Loucy (cell line): ENCODE measurements around the gene PDXDC1.
A peak's percentile ranks its signal among the peaks of the same experiment; 100 is the strongest.
"Not testable (repeated sequence)": the region's sequence is repeated elsewhere in the genome, so short reads cannot be mapped to it uniquely, and the experiment has no call there.

Source experiments
- H2AFZ ChIP-seq: fragments of 200-600 bp; sonication (generic); 2 replicates; pipeline ENCODE4 v1.6.0; 2016; ENCODE audit warnings: antibody characterized with exemption, mild to moderate bottlenecking, low read length, moderate library complexity
- H3F3A ChIP-seq: fragments of 200-600 bp; 2 replicates; pipeline ENCODE4 v1.6.0; 2016; ENCODE audit warnings: antibody characterized with exemption, low read depth, mild to moderate bottlenecking
- H3K27me3 ChIP-seq: fragments of 200-600 bp; sonication (generic); 2 replicates; pipeline ENCODE4 v1.6.1; 2014; ENCODE audit warnings: low read length, mild to moderate bottlenecking; ENCODE audit not compliant: insufficient read depth, poor library complexity, severe bottlenecking
- H3K36me3 ChIP-seq: fragments of 200-600 bp; sonication (generic); 2 replicates; pipeline ENCODE4 v1.6.1; 2016; ENCODE audit warnings: low read length; ENCODE audit not compliant: insufficient read depth
- H3K4me1 ChIP-seq: fragments of 200-600 bp; sonication (generic); 2 replicates; pipeline ENCODE4 v1.5.1; 2014; ENCODE audit warnings: low read length, mild to moderate bottlenecking; ENCODE audit not compliant: insufficient read depth, poor library complexity, severe bottlenecking
- H3K4me2 ChIP-seq: fragments of 200-600 bp; sonication (generic); 2 replicates; pipeline ENCODE4 v1.6.0; 2014; ENCODE audit warnings: antibody characterized with exemption, low read length, low read depth, mild to moderate bottlenecking; ENCODE audit not compliant: poor library complexity, severe bottlenecking
- H3K4me3 ChIP-seq: fragments of 200-600 bp; sonication (generic); 2 replicates; pipeline ENCODE4 v1.5.1; 2014; ENCODE audit warnings: low read length, mild to moderate bottlenecking, mixed read lengths; ENCODE audit not compliant: poor library complexity, severe bottlenecking
- H3K79me2 ChIP-seq: fragments of 200-600 bp; sonication (generic); 2 replicates; pipeline ENCODE4 v1.6.1; 2014; ENCODE audit warnings: low read length; ENCODE audit not compliant: insufficient read depth
- H3K9ac ChIP-seq: fragments of 200-600 bp; sonication (generic); 2 replicates; pipeline ENCODE4 v1.6.0; 2014; ENCODE audit warnings: mild to moderate bottlenecking, low read depth, low read length, moderate library complexity; ENCODE audit not compliant: poor library complexity, severe bottlenecking
- H3K9me2 ChIP-seq: fragments of 200-600 bp; sonication (generic); replicated peaks from 2 replicates; pipeline ENCODE4 v1.6.1; 2016; ENCODE audit warnings: low read depth, low read length, mixed read lengths
- H3K9me3 ChIP-seq: fragments of 200-600 bp; sonication (generic); 2 replicates; pipeline ENCODE4 v1.6.1; 2014; ENCODE audit warnings: mild to moderate bottlenecking, antibody characterized with exemption, low read length, low read depth; ENCODE audit not compliant: insufficient read depth
- H4K20me1 ChIP-seq: fragments of 200-600 bp; sonication (generic); 2 replicates; pipeline ENCODE4 v1.6.0; 2014; ENCODE audit warnings: antibody characterized with exemption, low read length, mild to moderate bottlenecking; ENCODE audit not compliant: insufficient read depth, poor library complexity, severe bottlenecking

Gene PDXDC1

GRCh38 chr16:14974656-14975417 is at the start of gene PDXDC1:
Gene PDXDC1 (plus strand): TSS chr16:14975026. CDS start chr16:14975200, 174 bp downstream.
- H3K9me3 ChIP-seq, H3K4me1 ChIP-seq, H3K27me3 ChIP-seq, H3K79me2 ChIP-seq, H3K36me3 ChIP-seq, H4K20me1 ChIP-seq, H3F3A ChIP-seq, H3K9me2 ChIP-seq: not testable (repeated sequence)
- peak within 1 kb of the TSS; percentile 73 for H3K4me3 ChIP-seq
- H3K9ac ChIP-seq = peak within 1 kb of the TSS; percentile 65
- peak within 1 kb of the TSS; percentile 58 for H3K4me2 ChIP-seq
- peak within 1 kb of the TSS; percentile 77; the same call in 1 of the 2 replicates for H2AFZ ChIP-seq

GRCh38 chr16:14928064-14928714 is 46.6 kb upstream of the PDXDC1 start:
- H3K9ac ChIP-seq, H4K20me1 ChIP-seq, H3K4me2 ChIP-seq, H3K4me3 ChIP-seq, H3F3A ChIP-seq, H3K9me2 ChIP-seq, H3K27me3 ChIP-seq, H3K79me2 ChIP-seq, H3K4me1 ChIP-seq, H3K9me3 ChIP-seq, H3K36me3 ChIP-seq, H2AFZ ChIP-seq: not testable (repeated sequence)

- H3K36me3 ChIP-seq, H3K9me2 ChIP-seq, H3K27me3 ChIP-seq, H3K4me1 ChIP-seq, H3K79me2 ChIP-seq, H3K4me2 ChIP-seq, H3F3A ChIP-seq, H2AFZ ChIP-seq, H3K9me3 ChIP-seq, H3K9ac ChIP-seq, H3K4me3 ChIP-seq, H4K20me1 ChIP-seq: not testable (repeated sequence)
These were observed 45.6 kb upstream of the PDXDC1 start for GRCh38 chr16:14929176-14929575.

- H3K9ac ChIP-seq, H3K4me3 ChIP-seq, H4K20me1 ChIP-seq, H3K9me3 ChIP-seq, H3K9me2 ChIP-seq, H3K4me2 ChIP-seq, H3K36me3 ChIP-seq, H3K27me3 ChIP-seq, H2AFZ ChIP-seq, H3K4me1 ChIP-seq, H3F3A ChIP-seq, H3K79me2 ChIP-seq: not testable (repeated sequence)
These were observed 44.6 kb upstream of the PDXDC1 start for GRCh38 chr16:14930246-14930645.

GRCh38 chr16:14930971-14931370 is 43.9 kb upstream of the PDXDC1 start:
- not testable (repeated sequence) for H3K9me3 ChIP-seq, H2AFZ ChIP-seq, H3K79me2 ChIP-seq, H3K4me1 ChIP-seq, H3K4me3 ChIP-seq, H3K9ac ChIP-seq, H3K36me3 ChIP-seq, H3K4me2 ChIP-seq, H4K20me1 ChIP-seq, H3K27me3 ChIP-seq, H3F3A ChIP-seq, H3K9me2 ChIP-seq

GRCh38 chr16:14932581-14933375 is 42.0 kb upstream of the PDXDC1 start:
- not testable (repeated sequence) for H3K36me3 ChIP-seq, H3K79me2 ChIP-seq, H4K20me1 ChIP-seq, H3K9me3 ChIP-seq, H3K4me3 ChIP-seq, H3K27me3 ChIP-seq, H3F3A ChIP-seq, H3K9ac ChIP-seq, H2AFZ ChIP-seq, H3K9me2 ChIP-seq, H3K4me2 ChIP-seq, H3K4me1 ChIP-seq

- not testable (repeated sequence) for H2AFZ ChIP-seq, H3K4me1 ChIP-seq, H3K36me3 ChIP-seq, H3K9me3 ChIP-seq, H3K4me2 ChIP-seq, H4K20me1 ChIP-seq, H3K9ac ChIP-seq, H3K9me2 ChIP-seq, H3K27me3 ChIP-seq, H3F3A ChIP-seq, H3K4me3 ChIP-seq, H3K79me2 ChIP-seq
These were observed 37.7 kb upstream of the PDXDC1 start, which contains the start of gene NPIPA1 for GRCh38 chr16:14937143-14937542. Gene NPIPA1 (plus strand): TSS chr16:14937443. CDS start chr16:14937443, 0 bp downstream.
